ENCODE measurements around the gene LRRC74A. TPM values are rescaled to one million over a fixed set of nuclear protein-coding genes. Genes with fewer than 3 reads are reported as not detected.

LRRC74A gene
- total RNA-seq, 1 experiment from 2014 or later: not detected

Other genes with a start within 250 kb of the LRRC74A start
- 0.90 and 1.8 TPM in 2 replicates for gene VASH1, start 64.9 kb upstream of the LRRC74A start, total RNA-seq (2014; rRNA removed)
- gene ANGEL1, start 13.5 kb upstream of the LRRC74A start, total RNA-seq (2014; rRNA removed): 9.5 and 10.7 TPM in 2 replicates
- 49.7 and 56.7 TPM in 2 replicates for gene IRF2BPL, start 202.3 kb downstream of the LRRC74A start, total RNA-seq (2014; rRNA removed)